Measurements from ENCODE around the gene DBX1.

Gene DBX1

DNA sequence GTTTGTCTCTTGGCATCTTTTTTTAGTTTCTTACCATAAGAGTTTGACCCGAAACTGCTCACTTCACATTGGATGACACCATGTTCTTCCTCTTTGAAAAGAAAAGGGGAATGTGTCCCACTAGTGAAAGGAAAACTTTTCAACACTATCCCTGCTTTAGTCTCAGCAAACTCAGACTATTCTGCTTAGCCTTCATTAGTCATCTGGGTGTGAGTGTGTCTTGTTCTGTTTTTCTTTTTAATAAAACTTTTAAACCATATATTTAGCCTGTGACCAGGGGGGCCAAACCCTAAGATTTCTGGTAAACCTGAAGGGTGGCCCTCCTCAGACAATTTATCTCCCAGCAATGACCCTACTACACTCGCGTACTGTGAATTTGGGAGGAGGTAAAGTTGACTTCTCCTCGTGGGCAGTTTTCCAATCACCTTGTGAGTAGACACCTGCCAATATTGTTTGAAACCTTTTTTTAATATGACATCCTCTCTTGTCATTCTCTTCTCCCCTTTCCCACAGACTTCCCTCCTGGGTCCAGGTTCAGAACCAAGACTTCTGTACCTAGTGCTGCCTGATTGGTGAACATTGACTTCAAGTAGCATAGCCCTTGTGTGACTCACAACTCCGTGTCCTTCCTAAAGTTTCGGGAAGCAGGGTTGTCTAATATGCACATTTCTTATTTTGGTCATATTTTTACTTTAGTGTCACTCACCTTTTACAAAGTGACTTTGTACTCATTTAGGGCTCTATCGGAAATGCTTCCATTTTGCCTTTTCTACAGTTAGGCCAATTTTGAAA lies 39.9 kb downstream of the DBX1 start:
- DNase-seq (ENCODE audit: low read depth), result no peak

DNA sequence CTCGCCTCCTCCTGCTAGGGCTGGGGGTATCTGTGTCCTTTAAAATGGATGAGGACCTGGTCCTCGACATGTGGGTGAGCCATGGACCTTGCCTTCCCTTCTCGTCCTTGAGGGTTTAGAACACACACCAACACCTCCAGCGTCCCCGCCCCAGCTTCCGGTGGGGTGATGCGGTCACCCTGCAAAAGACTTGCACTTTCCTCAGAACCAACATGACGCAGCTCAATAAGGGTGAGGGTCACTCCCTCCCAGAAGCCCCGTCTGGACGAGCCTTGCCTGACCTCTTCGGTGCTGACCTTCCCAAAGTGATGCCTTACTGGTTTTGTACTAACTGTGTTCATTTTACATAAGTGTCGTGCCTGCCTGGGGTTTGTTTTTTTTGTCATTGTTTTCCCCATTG lies 41.0 kb downstream of the DBX1 start:
- no peak for DNase-seq (ENCODE audit: low read depth)

DNA sequence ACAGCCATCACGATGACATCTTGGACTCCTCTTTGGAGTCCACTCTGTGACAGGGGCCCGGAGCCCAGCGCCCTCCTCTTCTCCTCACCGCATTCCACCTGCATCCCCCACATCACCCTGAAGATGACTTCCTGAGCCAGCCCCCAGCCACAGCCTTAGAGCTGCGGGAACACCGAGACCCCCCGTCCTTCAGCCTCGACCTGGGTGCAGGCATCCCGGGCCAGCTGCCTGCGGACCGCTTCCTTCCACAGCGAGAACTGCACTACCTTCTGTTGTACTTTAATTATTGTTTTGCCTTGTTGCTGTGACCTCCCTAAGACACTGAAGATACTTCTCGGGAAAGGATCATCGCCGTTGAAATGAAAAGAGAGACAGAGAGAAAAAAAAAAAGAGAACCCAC lies 42.1 kb downstream of the DBX1 start:
- DNase-seq (ENCODE audit: low read depth), result no peak

DNA sequence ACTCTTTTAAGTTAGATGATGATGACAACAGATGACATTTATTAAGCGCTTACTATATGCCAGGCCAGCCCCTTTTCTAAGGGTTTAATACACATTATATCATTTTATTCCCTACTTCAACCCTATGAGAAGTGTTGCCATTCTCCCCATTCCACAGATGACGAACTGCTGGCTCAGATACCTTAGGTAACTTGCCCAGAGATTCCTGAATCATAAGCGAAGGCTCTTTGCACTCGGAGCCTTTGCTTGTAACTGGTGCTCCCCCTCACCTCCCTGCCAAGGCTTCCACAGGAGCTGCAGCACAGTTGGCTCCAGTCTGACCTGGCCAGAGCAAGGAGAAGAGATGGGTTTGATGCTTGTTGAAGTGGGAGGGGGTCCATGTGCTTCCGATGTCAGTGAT lies 43.0 kb downstream of the DBX1 start:
- no peak for DNase-seq (ENCODE audit: low read depth)

DNA sequence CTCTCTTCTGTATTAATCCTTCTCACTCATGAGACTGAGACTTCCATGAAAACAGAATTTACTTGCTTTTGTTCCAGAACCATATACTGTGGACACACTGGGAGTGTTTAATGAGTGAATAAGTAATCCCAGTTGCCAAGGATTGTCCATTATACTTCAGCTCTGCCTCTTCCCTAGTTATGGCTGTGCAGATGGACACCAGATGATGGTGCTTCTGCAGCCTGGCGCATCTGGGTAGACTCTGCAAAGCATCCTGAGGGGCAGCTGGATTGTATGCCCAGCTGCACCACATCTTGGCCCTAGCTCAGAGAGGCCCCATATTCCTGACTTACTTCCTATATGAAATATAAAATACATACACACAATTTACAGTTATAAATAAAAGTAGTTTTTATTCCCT lies 43.5 kb downstream of the DBX1 start:
- no peak for DNase-seq (ENCODE audit: low read depth)

DNA sequence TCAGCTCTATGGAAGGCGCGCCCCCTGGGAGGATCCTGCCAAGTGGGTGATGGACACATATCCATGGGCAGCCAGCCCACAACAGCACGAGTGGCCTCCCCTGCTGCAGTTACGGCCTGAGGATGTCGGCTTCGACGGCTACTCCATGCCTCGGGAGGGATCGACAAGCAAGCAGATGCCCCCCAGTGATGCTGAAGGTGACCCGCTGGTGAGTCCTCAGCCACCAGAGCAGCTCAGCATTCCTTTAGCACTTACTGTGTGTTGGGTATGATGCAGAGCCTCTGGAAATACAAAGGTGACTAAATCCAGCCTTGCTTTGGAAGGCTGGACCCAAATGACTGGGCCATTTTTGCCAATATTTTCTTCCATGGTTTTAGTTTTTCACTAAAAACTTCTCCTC lies 45.7 kb downstream of the DBX1 start:
- no peak for DNase-seq (ENCODE audit: low read depth)

DNA sequence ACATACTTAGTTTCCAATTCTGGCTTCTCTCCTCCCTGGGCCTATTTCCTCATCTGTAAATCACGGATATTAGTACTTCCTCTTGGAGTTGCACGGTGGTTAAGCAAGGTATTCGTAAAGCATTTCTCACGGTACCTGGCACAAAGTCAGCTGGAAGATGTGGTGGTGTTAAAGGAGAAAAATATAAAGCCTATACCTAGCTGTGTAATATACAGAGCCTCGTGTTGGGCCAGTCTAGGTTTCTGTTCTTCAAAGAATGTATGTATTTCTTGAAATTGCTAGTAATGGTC lies 47.2 kb downstream of the DBX1 start:
- DNase-seq (ENCODE audit: low read depth), result no peak

DNA sequence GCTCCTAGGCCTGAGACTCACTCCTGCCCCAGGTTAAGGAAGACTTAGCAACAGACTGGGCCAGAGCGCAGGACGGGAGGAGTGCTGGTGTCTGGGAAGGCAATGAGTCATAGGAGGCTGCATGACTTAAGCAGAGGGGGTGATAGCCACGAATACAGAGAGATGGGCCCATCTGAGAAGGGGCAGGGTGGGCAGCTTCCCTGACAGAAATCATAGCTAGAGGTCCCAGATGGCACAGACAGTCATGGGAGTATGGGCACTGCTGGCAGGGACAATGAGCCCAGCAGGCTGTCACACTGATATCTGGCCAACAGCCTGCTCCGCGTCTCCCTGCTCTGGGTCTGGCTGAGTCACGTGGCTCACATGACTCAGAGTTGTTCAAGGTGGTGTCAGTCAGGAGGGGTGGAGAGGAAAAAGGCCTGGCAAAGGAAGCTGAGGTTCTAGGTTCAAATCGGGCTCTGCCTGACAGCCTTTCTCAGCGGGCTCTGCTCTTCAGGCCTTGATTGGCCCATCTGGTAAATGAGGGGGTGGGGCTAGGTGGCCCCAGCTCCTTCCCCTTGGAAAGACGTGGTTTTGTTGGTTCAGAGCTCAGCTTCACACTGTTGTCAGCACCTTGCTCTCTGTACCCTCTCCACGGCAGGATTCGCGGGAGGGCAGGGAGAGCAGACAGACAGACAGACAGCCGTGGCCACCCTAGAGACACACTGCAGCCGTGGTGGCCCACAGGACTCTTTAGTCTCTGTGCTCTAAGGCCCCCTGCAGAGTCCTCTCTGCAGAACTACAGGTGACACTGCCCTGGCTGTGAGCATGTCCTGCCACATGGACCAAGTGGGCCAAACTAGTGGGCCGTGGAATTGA lies 47.8 kb downstream of the DBX1 start:
- no peak for DNase-seq (ENCODE audit: low read depth)

DNA sequence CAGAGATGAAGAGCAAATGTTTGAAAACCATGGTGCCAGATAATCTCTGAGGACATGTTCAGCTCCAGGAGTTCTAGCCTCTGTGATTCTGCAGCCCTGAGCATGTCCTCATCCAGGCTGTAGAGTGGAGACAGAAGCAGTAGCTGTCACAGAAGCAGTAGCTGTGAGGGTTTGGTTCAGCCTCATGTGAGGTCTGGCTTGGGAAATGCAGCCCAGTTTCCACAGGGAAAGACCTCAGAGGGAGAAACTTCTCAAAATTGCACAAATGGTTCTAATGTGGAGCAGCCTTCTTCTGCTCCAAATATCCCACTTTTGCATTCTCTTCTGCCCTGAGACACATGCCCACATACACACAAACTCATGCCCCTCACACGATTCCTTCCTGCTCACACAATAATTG lies 48.4 kb downstream of the DBX1 start:
- no peak for DNase-seq (ENCODE audit: low read depth)

DNA sequence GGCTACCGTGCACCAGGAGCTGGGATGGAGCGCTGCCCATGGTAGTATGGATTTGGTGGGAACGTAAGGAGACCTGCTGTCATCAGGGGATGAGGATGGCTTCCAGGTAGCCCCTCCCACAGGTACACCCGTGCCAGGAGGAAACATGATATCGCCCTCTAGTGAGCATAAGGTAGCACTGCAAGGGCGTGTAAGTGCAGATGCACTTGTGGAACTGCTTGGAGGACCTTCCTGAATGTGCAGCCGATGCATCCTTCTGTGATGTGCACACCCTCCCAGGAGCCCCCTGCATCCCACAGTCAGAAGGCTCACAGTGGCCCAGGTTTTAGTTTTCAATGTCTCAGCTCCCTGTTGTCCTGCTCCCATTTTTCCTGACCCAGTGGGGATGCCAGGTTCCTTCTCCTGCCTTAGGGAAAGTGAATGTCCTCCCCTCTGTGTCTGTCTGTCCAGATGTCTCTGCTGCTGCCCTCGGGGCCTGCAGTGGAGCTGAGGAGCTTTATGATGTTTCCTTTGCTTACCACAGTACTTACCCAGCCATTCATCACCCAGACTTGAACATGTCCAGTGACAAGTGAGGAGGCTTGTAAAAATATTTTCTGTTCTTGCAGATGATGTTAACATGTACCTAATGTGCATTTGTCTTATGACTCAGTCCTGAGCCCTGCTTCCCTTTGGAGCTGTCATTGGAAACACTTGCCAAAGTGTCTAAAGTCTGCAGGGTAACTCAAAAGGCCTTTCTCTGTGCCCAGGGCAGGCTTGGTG lies 49.2 kb downstream of the DBX1 start:
- no peak for DNase-seq (ENCODE audit: low read depth)

DNA sequence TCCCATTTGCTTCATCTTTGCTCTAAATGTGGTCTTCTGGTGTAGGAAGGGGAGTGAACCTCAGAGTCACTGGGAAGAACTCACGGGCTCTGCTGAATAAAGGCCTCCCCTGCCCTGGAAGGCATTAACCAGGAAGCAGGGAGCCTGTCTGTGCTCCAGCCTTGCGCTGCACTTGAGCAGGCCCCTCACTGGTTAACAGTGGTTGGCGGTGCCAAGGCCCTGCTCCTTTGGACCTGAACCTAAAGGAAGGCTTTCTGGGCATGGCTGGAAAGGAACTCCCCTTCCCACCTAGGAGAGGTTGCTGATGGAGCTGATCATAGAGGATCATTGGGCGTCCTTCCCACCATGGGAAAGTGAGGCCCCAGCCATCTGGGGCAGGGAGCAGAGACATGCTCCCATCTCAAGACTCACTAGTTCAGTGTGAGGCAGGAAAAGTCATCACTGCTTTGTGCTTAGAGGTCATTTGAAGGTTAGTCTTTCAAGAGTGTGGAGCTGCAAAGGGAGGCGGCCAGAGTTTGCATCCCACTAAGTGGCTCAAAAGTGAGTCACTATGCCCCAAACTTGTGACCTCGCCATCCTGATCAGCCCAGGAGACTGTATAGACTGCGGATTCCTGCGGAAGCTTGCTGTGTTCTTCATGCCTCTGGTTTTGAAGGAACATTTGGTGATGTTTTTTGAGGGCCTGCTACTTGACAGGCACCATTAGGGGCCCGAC lies 50.4 kb downstream of the DBX1 start:
- no peak for DNase-seq (ENCODE audit: low read depth)
